Astrocyte of the cerebellum (primary cell): ENCODE measurements around the gene SBNO1.

Experiments used
- DNase-seq: peaks from one replicate; pipeline ENCODE4 v3.0.0-alpha.2; 2011; ENCODE audit warnings: low read depth
- H3K4me3 ChIP-seq: 2 replicates; pipeline ENCODE4 v1.5.1; 2011; ENCODE audit warnings: mild to moderate bottlenecking, low read depth, low read length, moderate library complexity
- in situ Hi-C: cut with HindIII; loops from 2 replicates; pipeline ENCODE4 v1.10.0; 2017; ENCODE audit warnings: low sequenced_read_pairs
- TF ChIP-seq, protein P1 (sequence below): IDR thresholded peaks from 2 replicates; pipeline ENCODE4 v1.5.1; 2012; ENCODE audit warnings: low read length, low read depth, moderate library complexity, mild to moderate bottlenecking; ENCODE audit errors: missing control alignments

Gene SBNO1

DNA sequence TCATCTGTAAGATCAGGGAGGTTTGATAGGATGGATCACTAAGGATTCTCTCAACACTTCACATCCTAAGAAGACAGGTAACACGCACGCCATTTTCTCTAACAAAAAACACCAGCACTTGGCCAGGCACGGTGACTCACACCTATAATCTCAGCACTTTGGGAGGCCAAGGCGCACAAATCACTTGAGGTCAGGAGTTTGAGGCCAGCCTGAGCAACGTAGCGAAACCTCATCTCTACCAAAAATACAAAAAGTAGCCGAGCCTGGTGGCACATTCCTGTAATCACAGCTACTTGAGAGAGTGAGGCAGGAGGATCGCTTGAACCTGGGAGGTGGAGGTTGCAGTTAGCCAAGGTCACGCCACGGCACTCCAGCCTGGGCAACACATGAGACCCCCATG, 82.5 kb downstream of the SBNO1 start:
- in situ Hi-C loops = no loop called here
- no peak overlapping the region for H3K4me3 ChIP-seq
- DNase-seq = no peak
- TF ChIP-seq, protein P1, sequence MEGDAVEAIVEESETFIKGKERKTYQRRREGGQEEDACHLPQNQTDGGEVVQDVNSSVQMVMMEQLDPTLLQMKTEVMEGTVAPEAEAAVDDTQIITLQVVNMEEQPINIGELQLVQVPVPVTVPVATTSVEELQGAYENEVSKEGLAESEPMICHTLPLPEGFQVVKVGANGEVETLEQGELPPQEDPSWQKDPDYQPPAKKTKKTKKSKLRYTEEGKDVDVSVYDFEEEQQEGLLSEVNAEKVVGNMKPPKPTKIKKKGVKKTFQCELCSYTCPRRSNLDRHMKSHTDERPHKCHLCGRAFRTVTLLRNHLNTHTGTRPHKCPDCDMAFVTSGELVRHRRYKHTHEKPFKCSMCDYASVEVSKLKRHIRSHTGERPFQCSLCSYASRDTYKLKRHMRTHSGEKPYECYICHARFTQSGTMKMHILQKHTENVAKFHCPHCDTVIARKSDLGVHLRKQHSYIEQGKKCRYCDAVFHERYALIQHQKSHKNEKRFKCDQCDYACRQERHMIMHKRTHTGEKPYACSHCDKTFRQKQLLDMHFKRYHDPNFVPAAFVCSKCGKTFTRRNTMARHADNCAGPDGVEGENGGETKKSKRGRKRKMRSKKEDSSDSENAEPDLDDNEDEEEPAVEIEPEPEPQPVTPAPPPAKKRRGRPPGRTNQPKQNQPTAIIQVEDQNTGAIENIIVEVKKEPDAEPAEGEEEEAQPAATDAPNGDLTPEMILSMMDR = no peak

DNA sequence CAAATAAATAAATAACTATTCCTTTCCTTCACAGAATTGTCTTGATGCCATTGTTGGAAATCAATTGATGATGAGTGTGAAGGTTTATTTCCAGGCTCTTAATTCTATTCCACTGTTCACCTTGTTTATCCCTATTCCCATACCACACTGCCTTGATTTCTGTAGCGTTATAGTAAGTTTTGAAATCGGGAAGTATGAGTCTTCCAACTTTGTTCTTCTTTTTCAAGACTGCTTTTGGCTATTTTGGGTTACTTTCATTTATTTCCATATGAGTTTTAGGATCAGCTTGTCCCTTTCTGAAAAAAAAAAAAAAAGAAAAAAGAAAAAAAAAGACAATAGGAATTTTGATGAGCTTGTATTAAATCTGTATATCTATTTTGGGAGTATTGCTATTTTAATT, 83.7 kb downstream of the SBNO1 start:
- TF ChIP-seq, protein P1 = no peak
- in situ Hi-C loops = no loop called here
- no peak overlapping the region for H3K4me3 ChIP-seq
- no peak for DNase-seq

DNA sequence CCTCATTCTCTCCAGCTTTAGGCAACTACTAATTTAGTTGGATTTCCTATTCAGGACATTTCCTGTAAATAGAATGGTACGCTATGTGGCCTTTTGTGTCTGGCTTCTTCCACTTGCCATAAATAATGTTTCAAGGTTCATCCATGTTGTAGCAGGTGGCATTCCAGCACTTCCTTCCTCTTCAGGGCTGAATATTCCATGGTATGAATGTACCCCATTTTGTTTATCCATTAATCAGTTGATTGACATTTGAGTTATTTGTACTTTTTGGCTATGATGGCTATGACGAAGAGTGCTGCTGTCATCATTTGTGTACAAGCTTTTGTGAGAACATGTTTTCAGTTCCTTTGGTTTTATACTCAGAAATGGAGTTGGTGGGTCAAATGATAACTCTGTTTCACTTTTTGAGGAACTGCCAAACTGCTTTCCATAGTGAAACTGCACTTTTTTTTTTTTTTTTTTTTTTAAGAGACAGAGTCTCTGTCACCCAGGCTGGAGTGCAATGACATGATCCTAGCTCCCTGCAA, 86.5 kb downstream of the SBNO1 start:
- TF ChIP-seq, protein P1 = no peak
- no peak overlapping the region for H3K4me3 ChIP-seq
- in situ Hi-C loops = no loop called here
- no peak for DNase-seq

DNA sequence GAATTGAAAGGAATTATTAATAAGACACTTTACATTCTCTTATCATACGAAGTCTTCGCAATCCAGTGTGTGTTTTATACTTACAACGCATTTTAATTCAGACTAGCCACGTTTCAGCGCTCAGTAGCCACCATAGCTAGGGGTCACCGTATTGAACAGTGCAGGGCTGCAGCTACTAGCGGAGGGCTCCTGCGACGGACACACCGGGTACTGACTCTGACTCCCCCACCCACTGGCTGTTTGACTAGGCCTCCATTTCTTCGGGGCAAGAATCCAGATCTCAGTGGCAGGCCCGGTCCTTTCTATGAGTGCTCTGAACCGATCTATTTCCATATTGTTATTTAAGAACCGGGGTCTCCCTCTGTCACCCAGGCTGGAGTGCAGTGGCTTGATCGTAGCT, 91.5 kb downstream of the SBNO1 start:
- in situ Hi-C loops = no loop called here
- DNase-seq = no peak
- no peak overlapping the region for H3K4me3 ChIP-seq
- TF ChIP-seq, protein P1 = no peak

DNA sequence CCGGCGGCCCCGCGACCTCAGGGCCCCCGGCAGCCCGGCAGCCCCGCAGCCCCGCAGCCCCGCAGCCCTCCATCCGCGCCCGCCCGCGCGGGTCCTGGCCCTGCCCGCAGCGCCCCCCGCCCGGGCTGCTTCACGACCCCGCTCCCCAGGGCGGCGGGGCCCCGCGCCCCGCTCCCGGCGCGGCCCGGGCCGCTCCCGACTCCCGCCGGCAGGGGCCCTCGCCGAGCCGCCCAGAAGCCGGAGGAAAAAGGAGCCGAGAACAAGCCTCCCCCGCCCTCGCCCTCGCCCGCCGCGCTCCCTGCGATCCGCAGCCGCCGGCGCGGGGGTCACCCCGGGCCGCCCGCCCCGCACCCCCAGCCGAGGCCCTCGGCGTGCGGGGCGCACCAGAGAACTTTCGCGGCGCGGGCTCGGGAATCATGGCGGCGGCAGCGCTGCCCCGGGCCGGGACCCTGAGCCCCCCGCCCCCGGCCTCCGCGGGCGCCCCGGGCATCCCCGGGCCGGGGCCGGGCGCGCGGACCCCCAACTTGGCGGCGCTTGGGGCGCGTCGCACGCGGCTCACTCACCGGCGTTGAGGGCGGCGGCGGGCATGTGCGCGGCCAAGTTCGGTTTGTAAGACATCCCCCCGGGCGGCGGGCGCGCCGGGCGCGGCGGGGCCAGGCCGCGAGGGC, 93.5 kb downstream of the SBNO1 start:
- in situ Hi-C loops = no loop called here
- no peak for DNase-seq
- peak overlapping the region; percentile 83 for H3K4me3 ChIP-seq
- TF ChIP-seq, protein P1 = peak; percentile 32

DNA sequence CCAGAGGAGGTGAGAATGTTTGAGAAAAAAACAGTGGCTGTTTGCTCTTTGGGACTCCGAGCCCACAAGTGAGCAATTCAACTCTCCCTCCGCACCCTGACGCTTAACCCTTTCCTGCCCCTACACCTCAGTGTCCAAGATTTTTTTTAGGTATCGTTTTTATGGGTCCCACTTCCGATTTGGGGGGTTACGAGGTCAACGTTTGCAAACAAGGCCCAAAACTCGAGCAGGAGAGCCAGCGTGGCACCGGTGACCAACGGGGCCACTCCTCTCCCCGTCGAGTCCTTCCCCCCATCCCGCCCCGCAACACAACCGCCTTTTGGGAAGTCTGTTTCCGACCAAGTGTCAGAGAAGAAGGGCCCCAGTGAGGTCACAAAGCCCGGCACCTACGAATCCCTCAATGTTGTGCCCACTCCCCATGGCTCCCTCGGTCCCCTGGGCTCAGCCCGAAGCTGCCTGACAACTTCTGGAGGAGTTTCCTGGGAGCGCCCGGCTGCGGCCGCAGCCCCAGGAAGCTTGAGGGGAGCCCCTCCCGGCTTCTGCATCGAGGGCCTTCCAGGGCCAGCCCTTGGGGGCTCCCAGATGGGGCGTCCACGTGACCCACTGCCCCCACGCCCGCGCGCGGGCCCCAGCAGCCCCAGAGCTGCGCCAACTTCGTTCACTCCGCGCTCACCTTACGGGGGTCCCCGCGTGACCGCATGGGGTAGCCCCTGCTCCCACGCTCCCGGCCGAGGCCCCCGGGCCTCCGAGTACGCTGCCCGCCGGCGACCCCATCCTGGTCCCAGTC, 94.2 kb downstream of the SBNO1 start:
- in situ Hi-C loops = no loop called here
- H3K4me3 ChIP-seq = peak overlapping the region; percentile 83
- DNase-seq = no peak
- TF ChIP-seq, protein P1 = no peak
